ENCODE results near the gene LMAN2L.

- TF ChIP-seq CTCF (IDR thresholded peaks at IDR 0.05; ENCODE audit: low read depth, low read length) = no peak
- no peak for TF ChIP-seq MAX (IDR thresholded peaks at IDR 0.05; ENCODE audit: low read depth, low read length)
- no peak for TF ChIP-seq POLR2A (IDR thresholded peaks at IDR 0.05; ENCODE audit: extremely low read depth, insufficient read length)
- TF ChIP-seq MYC (IDR thresholded peaks at IDR 0.05; ENCODE audit: low read depth, low read length) = no peak
These were observed 41.5 kb downstream of the LMAN2L start for GRCh38 chr2:96698221-96698861.
